ENCODE measurements around the gene PAX4. TPM values are rescaled to one million over a fixed set of nuclear protein-coding genes. Genes with fewer than 3 reads are reported as not detected.

Gene PAX4
- not detected in 2 replicates for total RNA-seq

GRCh38 chr7:127618042-127618441 is at the start of gene PAX4:
TSS of gene PAX4 (minus strand) at chr7:127618142. CDS start at chr7:127615928, 2,214 bp downstream.

GRCh38 chr7:127651556-127652332 is 33.8 kb upstream of the PAX4 start, which contains the start of gene SND1:
TSS of gene SND1 (plus strand) at chr7:127652194. CDS start at chr7:127652374, 180 bp downstream.

GRCh38 chr7:127588019-127588696 is 29.8 kb downstream of the PAX4 start, which contains the start of gene ARF5:
TSS of gene ARF5 (plus strand) at chr7:127588411. CDS start at chr7:127588499, 88 bp downstream.

GRCh38 chr7:127585044-127585953 is 32.6 kb downstream of the PAX4 start, which contains the start of gene GCC1:
TSS of gene GCC1 (minus strand) at chr7:127585596. CDS start at chr7:127585182, 414 bp downstream.

Other genes with a start within 250 kb of the PAX4 start
- gene ZNF800, start 225.4 kb downstream of the PAX4 start, total RNA-seq = 19.0 and 21.6 TPM in 2 replicates
- gene GCC1, start 32.5 kb downstream of the PAX4 start, total RNA-seq = 17.6 and 17.8 TPM in 2 replicates
- 235 and 253 TPM in 2 replicates for gene ARF5, start 29.7 kb downstream of the PAX4 start, total RNA-seq
- gene FSCN3, start 24.4 kb downstream of the PAX4 start, total RNA-seq = 2.7 and 4.4 TPM in 2 replicates
- gene SND1, start 34.1 kb upstream of the PAX4 start, total RNA-seq = 189 and 227 TPM in 2 replicates

Measured in epithelial cell of alveolus of lung (primary cell).